Measurements from ENCODE around the gene MAGI2.
"Not testable (repeated sequence)": the region's sequence is repeated elsewhere in the genome, so short reads cannot be mapped to it uniquely, and the experiment has no call there.

MAGI2 gene

DNA sequence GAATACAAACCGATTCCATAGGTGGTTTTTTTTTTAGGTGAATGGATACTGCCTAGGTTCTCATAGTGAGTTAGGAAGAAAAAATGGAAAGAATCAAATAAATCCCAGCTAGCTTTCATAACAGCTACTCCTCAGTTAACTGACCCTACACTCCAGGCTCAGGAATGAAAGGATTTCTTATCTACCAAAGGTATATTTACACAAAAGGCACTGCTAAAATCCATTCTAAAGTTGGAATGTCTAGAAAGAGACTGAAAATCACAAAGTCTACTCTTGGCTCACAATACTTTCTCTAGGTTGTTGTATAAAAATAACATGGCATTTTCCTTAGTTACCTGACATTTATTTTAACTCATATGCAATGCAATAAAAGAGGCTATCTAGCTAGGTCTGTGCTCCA lies 375.2 kb downstream of the MAGI2 start:
- Histone ChIP-seq H3K9ac (ENCODE audit: low read length) (no peak overlapping the region), H3K27ac (ENCODE audit: low read depth, low read length) (no peak overlapping the region), H3K4me3 (ENCODE audit: low read length) (no peak overlapping the region), H3K27me3 (ENCODE audit: control insufficient read depth, insufficient read depth, low read length) (no peaks in the 10 kb centered on the region), H3K36me3 (ENCODE audit: control insufficient read depth, insufficient read depth, low read length) (no peaks in the 10 kb centered on the region), H3K4me1 (ENCODE audit: control insufficient read depth, insufficient read depth, low read length) (no peaks in the 10 kb centered on the region)

DNA sequence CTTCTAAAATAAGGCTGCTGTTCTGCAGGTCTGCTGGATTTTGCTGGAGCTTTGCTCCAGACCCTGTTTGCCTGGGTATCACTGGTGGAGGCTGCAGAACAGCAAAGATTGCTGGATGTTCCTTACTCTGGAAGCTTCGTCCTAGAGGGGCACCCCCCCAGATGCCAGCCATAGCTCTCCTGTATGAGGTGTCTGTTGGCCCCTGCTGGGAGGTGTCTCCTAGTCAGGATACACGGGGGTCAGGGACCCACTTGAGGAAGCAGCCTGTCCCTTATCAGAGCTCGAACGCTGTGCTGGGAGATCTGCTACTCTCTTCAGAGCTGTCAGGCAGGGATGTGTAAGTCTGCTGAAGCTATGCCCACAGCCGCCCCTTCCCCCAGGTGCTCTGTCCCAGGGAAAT lies 382.3 kb downstream of the MAGI2 start:
- H3K27ac ChIP-seq (ENCODE audit: low read depth, low read length); H3K9ac ChIP-seq (ENCODE audit: low read length); H3K27me3 ChIP-seq (ENCODE audit: control insufficient read depth, insufficient read depth, low read length); H3K4me1 ChIP-seq (ENCODE audit: control insufficient read depth, insufficient read depth, low read length); H3K4me3 ChIP-seq (ENCODE audit: low read length); H3K36me3 ChIP-seq (ENCODE audit: control insufficient read depth, insufficient read depth, low read length): not testable (repeated sequence)

DNA sequence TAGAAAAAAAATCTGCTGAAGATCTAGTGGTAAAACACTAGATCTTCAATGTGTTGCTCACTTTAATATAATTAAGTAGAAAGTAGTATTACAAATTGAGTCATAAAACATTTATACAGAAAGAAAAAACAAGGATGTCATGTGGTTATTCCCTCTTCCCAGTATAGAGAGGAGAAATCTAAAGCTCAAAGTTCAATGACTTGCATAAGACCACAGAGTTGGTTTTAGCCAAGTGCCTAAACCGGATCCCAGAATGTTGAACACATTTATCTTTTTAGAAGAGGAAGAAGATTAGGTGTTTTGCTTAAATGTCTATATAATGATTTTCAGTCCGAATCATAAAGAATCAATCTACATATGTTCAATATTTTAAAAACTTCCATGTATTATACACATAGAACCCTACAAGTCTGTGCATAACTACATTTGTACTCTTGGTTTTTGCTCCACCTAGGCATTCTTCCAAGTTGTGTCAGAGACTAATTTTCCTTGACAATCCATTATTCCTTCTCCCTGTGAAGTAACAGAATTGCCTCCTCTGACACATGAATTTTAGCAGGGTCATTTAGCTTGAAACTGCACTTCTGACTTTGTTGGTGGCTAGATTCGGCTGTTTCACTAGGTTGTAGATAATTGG lies 389.2 kb downstream of the MAGI2 start:
- no peaks in the 10 kb centered on the region for H3K36me3 ChIP-seq (ENCODE audit: control insufficient read depth, insufficient read depth, low read length)
- no peaks in the 10 kb centered on the region for H3K4me1 ChIP-seq (ENCODE audit: control insufficient read depth, insufficient read depth, low read length)
- H3K27ac ChIP-seq (ENCODE audit: low read depth, low read length) = no peak overlapping the region
- H3K4me3 ChIP-seq (ENCODE audit: low read length) = no peak overlapping the region
- H3K27me3 ChIP-seq (ENCODE audit: control insufficient read depth, insufficient read depth, low read length) = no peaks in the 10 kb centered on the region
- H3K9ac ChIP-seq (ENCODE audit: low read length) = no peak overlapping the region

DNA sequence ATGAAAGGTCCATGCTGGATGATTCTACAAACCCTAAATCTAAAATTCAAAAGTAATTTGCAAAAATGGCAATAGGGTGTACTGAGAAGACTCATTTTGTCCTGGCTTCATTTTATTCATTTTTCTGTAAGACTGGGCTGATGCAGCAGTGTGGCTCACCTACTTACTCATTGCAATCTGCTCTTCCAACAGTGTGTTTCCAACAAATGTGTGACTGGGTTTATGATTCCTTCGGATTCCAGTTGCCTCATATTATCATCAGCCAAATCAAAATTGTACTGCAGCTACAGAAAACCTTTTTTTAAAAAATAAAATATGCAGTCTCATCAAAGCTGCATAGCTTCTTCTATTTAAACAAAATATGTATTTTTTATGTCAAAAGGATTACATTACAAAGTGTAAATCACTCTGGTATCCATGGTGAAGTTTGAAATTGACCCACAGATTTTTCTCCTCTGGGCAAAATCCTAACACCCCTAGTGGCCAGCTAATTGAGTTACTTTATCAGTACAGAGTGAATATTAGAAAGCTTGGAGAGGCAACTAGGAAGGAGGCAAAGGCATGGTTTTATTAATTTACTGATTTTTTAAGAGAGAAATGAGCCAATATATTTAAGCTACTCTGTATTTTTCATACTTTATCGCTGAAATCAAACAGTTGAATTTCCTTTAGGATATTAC lies 390.3 kb downstream of the MAGI2 start:
- Histone ChIP-seq H3K4me3 (ENCODE audit: low read length) (no peak overlapping the region), H3K27ac (ENCODE audit: low read depth, low read length) (no peak overlapping the region), H3K27me3 (ENCODE audit: control insufficient read depth, insufficient read depth, low read length) (no peaks in the 10 kb centered on the region), H3K4me1 (ENCODE audit: control insufficient read depth, insufficient read depth, low read length) (no peaks in the 10 kb centered on the region), H3K36me3 (ENCODE audit: control insufficient read depth, insufficient read depth, low read length) (no peaks in the 10 kb centered on the region), H3K9ac (ENCODE audit: low read length) (no peak overlapping the region)

DNA sequence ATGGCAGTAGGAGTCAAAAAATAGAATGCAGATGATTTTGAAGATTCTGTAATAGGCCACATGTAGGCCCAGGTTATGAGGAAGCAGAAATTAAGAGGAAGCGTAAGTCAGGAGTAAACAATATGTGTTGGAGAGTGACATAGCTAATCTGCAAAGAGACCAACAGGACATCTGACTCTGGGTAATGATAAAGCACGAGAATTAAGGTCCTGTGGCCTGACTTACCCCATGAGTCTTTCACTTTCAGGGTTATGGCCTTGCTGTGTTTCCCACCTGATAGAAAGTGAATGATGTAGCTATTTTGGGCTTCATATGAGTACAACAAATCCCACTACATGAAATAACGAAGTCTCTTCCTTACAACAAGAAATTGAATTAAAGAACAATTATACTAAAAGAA lies 393.0 kb downstream of the MAGI2 start:
- H3K27ac ChIP-seq (ENCODE audit: low read depth, low read length) = no peak overlapping the region
- H3K4me1 ChIP-seq (ENCODE audit: control insufficient read depth, insufficient read depth, low read length) = no peaks in the 10 kb centered on the region
- H3K9ac ChIP-seq (ENCODE audit: low read length) = no peak overlapping the region
- no peaks in the 10 kb centered on the region for H3K27me3 ChIP-seq (ENCODE audit: control insufficient read depth, insufficient read depth, low read length)
- no peaks in the 10 kb centered on the region for H3K36me3 ChIP-seq (ENCODE audit: control insufficient read depth, insufficient read depth, low read length)
- no peak overlapping the region for H3K4me3 ChIP-seq (ENCODE audit: low read length)

DNA sequence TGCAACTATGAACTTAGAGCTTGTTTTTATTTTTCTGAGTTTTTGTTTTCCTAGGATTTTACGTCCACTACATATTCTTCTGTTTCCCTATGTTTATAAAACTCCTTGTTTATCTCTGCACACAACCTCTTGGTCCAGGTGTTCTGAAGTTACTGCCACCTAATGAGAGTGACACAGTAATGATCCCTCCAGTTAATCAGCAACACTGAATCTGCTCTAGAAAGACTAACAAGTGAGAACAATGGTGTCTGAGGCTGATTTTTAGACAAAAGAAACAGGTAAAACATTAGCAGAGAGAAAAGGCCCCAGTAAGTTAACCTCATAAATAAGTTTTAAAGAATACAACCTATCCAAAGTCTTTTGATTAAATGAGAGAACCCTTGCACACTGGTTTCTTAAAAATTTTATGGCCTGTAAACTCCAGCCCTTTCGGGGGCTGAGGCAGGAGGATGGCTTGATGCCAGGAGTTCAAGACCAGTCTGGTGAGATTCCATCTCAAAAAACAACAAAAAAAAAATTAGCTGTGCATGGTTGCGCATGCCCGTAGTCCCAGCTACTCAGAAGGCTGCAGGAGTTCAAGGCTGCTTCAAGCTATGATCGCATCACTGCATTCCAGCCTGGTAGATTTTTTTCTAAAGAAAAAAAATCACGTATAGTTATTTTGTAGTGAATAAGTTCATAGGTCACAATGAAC lies 397.6 kb downstream of the MAGI2 start:
- H3K9ac ChIP-seq (ENCODE audit: low read length) = no peak overlapping the region
- H3K4me3 ChIP-seq (ENCODE audit: low read length) = no peak overlapping the region
- H3K36me3 ChIP-seq (ENCODE audit: control insufficient read depth, insufficient read depth, low read length) = no peaks in the 10 kb centered on the region
- no peak overlapping the region for H3K27ac ChIP-seq (ENCODE audit: low read depth, low read length)
- no peaks in the 10 kb centered on the region for H3K4me1 ChIP-seq (ENCODE audit: control insufficient read depth, insufficient read depth, low read length)
- no peaks in the 10 kb centered on the region for H3K27me3 ChIP-seq (ENCODE audit: control insufficient read depth, insufficient read depth, low read length)

DNA sequence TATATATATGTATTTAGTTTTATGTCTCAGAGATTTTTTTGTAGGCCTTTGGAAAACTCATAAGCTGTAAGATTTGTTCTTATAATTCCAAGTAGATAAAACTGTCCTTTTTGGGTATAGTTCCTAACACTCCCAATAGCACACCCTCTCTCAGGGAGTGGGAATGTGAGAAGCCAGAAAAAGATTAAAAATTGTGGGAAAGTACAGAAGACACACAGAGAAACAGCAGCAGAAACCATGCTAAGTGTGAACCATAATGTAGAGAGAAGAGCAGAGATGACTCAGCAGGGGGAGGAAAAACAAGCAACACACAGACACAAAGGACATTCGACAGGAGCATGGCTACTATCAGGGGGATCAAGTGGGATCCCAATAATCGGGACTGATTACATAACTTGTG lies 401.6 kb downstream of the MAGI2 start:
- H3K4me3 ChIP-seq (ENCODE audit: low read length) = no peak overlapping the region
- no peak overlapping the region for H3K9ac ChIP-seq (ENCODE audit: low read length)
- no peaks in the 10 kb centered on the region for H3K4me1 ChIP-seq (ENCODE audit: control insufficient read depth, insufficient read depth, low read length)
- no peak overlapping the region for H3K27ac ChIP-seq (ENCODE audit: low read depth, low read length)
- no peaks in the 10 kb centered on the region for H3K36me3 ChIP-seq (ENCODE audit: control insufficient read depth, insufficient read depth, low read length)
- no peaks in the 10 kb centered on the region for H3K27me3 ChIP-seq (ENCODE audit: control insufficient read depth, insufficient read depth, low read length)

DNA sequence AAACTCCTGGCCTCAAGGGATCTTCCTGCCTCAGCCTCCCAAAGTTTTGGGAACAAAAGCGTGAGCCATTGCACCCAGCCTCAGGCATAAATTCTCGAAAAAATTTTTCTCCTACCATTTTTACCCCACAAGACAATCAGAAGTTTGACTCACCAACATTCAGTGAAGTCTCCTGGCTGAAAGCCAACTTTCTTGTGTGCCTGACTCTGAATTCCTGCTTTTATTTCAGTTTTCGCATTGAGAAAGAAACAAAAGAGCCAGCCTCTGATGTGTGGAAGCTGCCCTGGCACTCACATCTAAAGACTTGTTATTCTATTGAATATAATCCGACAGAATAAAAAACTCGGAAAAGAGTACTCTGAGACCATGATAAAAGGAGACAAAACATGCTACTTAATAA lies 402.9 kb downstream of the MAGI2 start:
- Histone ChIP-seq H3K27me3 (ENCODE audit: control insufficient read depth, insufficient read depth, low read length) (no peaks in the 10 kb centered on the region), H3K9ac (ENCODE audit: low read length) (no peak overlapping the region), H3K27ac (ENCODE audit: low read depth, low read length) (no peak overlapping the region), H3K4me3 (ENCODE audit: low read length) (no peak overlapping the region), H3K36me3 (ENCODE audit: control insufficient read depth, insufficient read depth, low read length) (no peaks in the 10 kb centered on the region), H3K4me1 (ENCODE audit: control insufficient read depth, insufficient read depth, low read length) (no peaks in the 10 kb centered on the region)

DNA sequence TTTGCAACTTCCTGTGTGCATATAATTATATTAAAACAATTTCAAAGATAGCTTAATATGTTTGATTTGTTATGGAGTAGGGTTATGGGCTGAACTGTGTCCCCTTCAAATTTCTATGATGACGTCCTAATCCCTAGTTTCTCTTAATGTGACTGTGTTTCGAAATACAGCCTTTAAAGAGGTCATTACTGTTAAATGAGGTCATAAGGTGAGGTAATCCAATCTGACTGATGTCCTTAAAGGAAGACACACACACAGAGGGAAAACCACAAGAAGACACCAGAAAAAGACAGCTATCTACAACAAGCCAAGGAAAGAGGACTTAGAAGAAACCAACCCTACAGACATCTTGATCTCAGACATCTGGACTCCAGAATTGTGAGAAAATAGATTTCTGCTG lies 407.4 kb downstream of the MAGI2 start:
- H3K27me3 ChIP-seq (ENCODE audit: control insufficient read depth, insufficient read depth, low read length) = no peaks in the 10 kb centered on the region
- no peak overlapping the region for H3K4me3 ChIP-seq (ENCODE audit: low read length)
- no peak overlapping the region for H3K27ac ChIP-seq (ENCODE audit: low read depth, low read length)
- no peak overlapping the region for H3K9ac ChIP-seq (ENCODE audit: low read length)
- H3K4me1 ChIP-seq (ENCODE audit: control insufficient read depth, insufficient read depth, low read length) = no peaks in the 10 kb centered on the region
- H3K36me3 ChIP-seq (ENCODE audit: control insufficient read depth, insufficient read depth, low read length) = no peaks in the 10 kb centered on the region

DNA sequence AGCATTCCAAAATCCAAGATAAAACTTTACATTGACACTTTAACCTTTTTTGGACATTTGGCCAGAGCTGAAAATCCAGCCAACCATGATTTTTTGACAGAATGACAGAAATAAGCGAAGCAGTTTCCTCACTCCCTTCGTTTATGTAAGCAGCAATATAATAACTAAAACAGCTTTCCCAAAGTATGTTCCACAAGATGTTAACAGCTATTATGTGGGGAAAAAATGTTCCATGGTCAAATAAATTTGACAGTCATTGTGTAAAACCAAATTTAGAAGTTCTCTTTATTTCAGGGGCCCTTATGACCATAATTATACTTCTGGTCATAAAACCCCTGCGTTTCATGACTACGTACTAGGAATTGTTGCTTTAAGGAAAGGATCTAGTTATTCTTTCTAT lies 416.5 kb downstream of the MAGI2 start:
- no peak overlapping the region for H3K4me3 ChIP-seq (ENCODE audit: low read length)
- H3K36me3 ChIP-seq (ENCODE audit: control insufficient read depth, insufficient read depth, low read length) = no peaks in the 10 kb centered on the region
- H3K9ac ChIP-seq (ENCODE audit: low read length) = no peak overlapping the region
- no peak overlapping the region for H3K27ac ChIP-seq (ENCODE audit: low read depth, low read length)
- H3K4me1 ChIP-seq (ENCODE audit: control insufficient read depth, insufficient read depth, low read length) = no peaks in the 10 kb centered on the region
- no peaks in the 10 kb centered on the region for H3K27me3 ChIP-seq (ENCODE audit: control insufficient read depth, insufficient read depth, low read length)

DNA sequence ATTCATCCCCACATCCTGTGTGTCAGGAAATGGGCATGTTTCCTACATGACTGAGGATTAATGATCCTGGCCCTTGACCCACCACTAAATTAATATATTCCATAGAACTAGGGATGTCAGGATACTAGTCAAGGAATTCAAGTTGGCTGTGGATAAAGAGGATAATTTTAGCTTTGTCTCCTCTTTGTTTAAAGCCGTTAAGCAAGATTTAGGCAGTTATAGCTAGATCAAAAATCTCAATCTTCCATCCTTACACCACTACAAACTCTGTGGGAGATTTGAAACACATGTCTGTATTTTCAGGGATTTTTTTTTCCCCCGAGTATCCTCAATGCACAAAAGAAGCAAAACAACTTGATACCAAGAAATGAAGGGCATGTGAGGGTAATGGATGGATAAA lies 417.1 kb downstream of the MAGI2 start:
- H3K27me3 ChIP-seq (ENCODE audit: control insufficient read depth, insufficient read depth, low read length) = no peaks in the 10 kb centered on the region
- no peaks in the 10 kb centered on the region for H3K36me3 ChIP-seq (ENCODE audit: control insufficient read depth, insufficient read depth, low read length)
- no peak overlapping the region for H3K4me3 ChIP-seq (ENCODE audit: low read length)
- no peaks in the 10 kb centered on the region for H3K4me1 ChIP-seq (ENCODE audit: control insufficient read depth, insufficient read depth, low read length)
- no peak overlapping the region for H3K27ac ChIP-seq (ENCODE audit: low read depth, low read length)
- no peak overlapping the region for H3K9ac ChIP-seq (ENCODE audit: low read length)

DNA sequence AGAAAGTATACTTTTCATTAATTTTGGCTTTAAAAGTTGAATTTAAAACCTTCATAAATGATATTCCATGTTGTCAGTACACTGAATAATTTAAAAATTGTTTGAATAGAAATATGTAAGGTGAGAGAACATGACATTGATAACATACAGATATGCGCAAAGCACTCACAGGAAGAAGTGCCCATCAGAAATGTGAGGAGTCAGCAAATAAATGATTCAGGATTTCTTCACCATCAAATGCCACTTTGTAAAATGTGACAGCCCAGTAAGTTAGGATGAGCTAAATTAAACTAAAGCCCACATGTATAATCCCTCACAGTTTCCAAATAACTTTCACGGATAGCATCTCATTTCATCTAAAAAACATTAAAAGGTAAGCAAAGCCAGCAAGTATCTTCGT lies 417.6 kb downstream of the MAGI2 start:
- H3K36me3 ChIP-seq (ENCODE audit: control insufficient read depth, insufficient read depth, low read length) = no peaks in the 10 kb centered on the region
- H3K9ac ChIP-seq (ENCODE audit: low read length) = no peak overlapping the region
- H3K4me1 ChIP-seq (ENCODE audit: control insufficient read depth, insufficient read depth, low read length) = no peaks in the 10 kb centered on the region
- H3K4me3 ChIP-seq (ENCODE audit: low read length) = no peak overlapping the region
- no peaks in the 10 kb centered on the region for H3K27me3 ChIP-seq (ENCODE audit: control insufficient read depth, insufficient read depth, low read length)
- no peak overlapping the region for H3K27ac ChIP-seq (ENCODE audit: low read depth, low read length)

DNA sequence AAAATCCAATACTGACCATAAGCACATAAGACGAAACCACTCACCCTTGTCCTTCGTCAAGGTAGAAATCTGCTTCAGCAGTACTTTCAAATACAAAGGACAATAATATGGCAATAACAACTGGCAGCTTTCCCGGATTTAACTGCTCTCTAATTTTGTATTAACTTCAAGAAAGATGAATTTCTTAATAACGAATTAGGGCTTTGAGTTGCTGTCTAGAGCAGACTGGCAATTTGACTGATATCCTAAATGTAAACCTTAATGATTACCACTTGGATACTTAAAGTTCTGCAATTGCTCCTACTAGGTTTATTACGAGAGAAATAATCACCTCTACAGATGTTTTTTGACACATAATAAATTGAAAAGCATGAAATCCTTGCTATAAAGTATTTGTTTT lies 418.7 kb downstream of the MAGI2 start:
- Histone ChIP-seq H3K4me1 (ENCODE audit: control insufficient read depth, insufficient read depth, low read length) (no peaks in the 10 kb centered on the region), H3K4me3 (ENCODE audit: low read length) (no peak overlapping the region), H3K27me3 (ENCODE audit: control insufficient read depth, insufficient read depth, low read length) (no peaks in the 10 kb centered on the region), H3K27ac (ENCODE audit: low read depth, low read length) (no peak overlapping the region), H3K9ac (ENCODE audit: low read length) (no peak overlapping the region), H3K36me3 (ENCODE audit: control insufficient read depth, insufficient read depth, low read length) (no peaks in the 10 kb centered on the region)

Measured in rectal smooth muscle tissue (tissue), 1 donor.